HG03469 (cell line): Measurements from ENCODE around the gene PGAP6.
"Not testable (repeated sequence)": the region's sequence is repeated elsewhere in the genome, so short reads cannot be mapped to it uniquely, and the experiment has no call there.

ENCODE experiments used
- ATAC-seq: cut with Tn5 transposase; IDR thresholded peaks from one replicate; pipeline ENCODE4 v1.9.1; 2021; ENCODE audit warnings: mild to moderate bottlenecking, moderate library complexity, moderate number of reproducible peaks; ENCODE audit not compliant: unreplicated experiment

Gene PGAP6

GRCh38 chr16:331181-331814 lies 50.5 kb downstream of the PGAP6 start:
- not testable (repeated sequence) for ATAC-seq

- ATAC-seq: no peak
These were observed 51.0 kb downstream of the PGAP6 start for GRCh38 chr16:330741-331140.

- no peak for ATAC-seq
These were observed 56.2 kb downstream of the PGAP6 start for GRCh38 chr16:325375-326145.

GRCh38 chr16:324451-325334 lies 57.1 kb downstream of the PGAP6 start:
- no peak for ATAC-seq

GRCh38 chr16:324201-324450 lies 57.7 kb downstream of the PGAP6 start:
- ATAC-seq: no peak

- ATAC-seq: no peak
These were observed 59.2 kb downstream of the PGAP6 start for GRCh38 chr16:322476-323143.

- no peak for ATAC-seq
These were observed 60.2 kb downstream of the PGAP6 start for GRCh38 chr16:321532-321931.
